ENCODE measurements around the gene PAFAH1B1.

PAFAH1B1 gene

GRCh38 chr17:2560658-2561057 lies 32.8 kb upstream of the PAFAH1B1 start:
- in situ Hi-C loops (cut with MboI; ENCODE audit: low sequenced_read_pairs, unreplicated experiment) = no loop called here
- no peak for DNase-seq (ENCODE audit: low spot score)
- TF ChIP-seq CTCF (IDR thresholded peaks at IDR 0.05; ENCODE audit: borderline replicate concordance, control extremely low read depth, extremely low read depth, insufficient read depth, missing control alignments) = no peak

- no peak for TF ChIP-seq CTCF (IDR thresholded peaks at IDR 0.05; ENCODE audit: borderline replicate concordance, control extremely low read depth, extremely low read depth, insufficient read depth, missing control alignments)
- in situ Hi-C loops (cut with MboI; ENCODE audit: low sequenced_read_pairs, unreplicated experiment) = no loop called here
- no peak for DNase-seq (ENCODE audit: low spot score)
Observed at GRCh38 chr17:2562162-2562858, 31.1 kb upstream of the PAFAH1B1 start.

DNA sequence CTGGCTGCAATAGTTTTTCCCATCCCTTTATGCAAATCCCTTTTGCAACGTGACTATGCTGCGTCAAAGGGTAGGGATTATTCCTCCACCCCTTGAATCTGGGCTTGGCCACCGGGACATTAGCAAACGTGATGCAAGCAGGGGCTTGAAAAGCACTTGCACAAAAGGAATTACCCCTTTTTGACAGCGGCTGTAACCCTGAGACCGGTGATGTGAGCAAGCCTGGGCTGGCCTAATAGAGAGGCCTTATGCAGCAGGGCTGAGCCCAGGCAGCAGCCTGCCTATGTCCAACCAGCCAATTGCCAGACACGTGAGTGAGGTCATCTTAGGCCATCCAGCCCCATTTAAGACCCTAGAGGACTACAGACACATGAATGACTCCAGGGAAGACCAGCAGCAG lies 30.4 kb upstream of the PAFAH1B1 start:
- DNase-seq (ENCODE audit: low spot score) = no peak
- in situ Hi-C loops (cut with MboI; ENCODE audit: low sequenced_read_pairs, unreplicated experiment) = no loop called here
- no peak for TF ChIP-seq CTCF (IDR thresholded peaks at IDR 0.05; ENCODE audit: borderline replicate concordance, control extremely low read depth, extremely low read depth, insufficient read depth, missing control alignments)

- TF ChIP-seq CTCF (IDR thresholded peaks at IDR 0.05; ENCODE audit: borderline replicate concordance, control extremely low read depth, extremely low read depth, insufficient read depth, missing control alignments) = no peak
- in situ Hi-C loops (cut with MboI; ENCODE audit: low sequenced_read_pairs, unreplicated experiment) = no loop called here
- DNase-seq (ENCODE audit: low spot score) = no peak
Observed at GRCh38 chr17:2563543-2563942, 29.9 kb upstream of the PAFAH1B1 start.

- TF ChIP-seq CTCF (IDR thresholded peaks at IDR 0.05; ENCODE audit: borderline replicate concordance, control extremely low read depth, extremely low read depth, insufficient read depth, missing control alignments) = no peak
- no peak for DNase-seq (ENCODE audit: low spot score)
Observed at GRCh38 chr17:2564877-2565276, 28.6 kb upstream of the PAFAH1B1 start.

GRCh38 chr17:2566056-2566455 lies 27.4 kb upstream of the PAFAH1B1 start:
- no peak for DNase-seq (ENCODE audit: low spot score)
- no peak for TF ChIP-seq CTCF (IDR thresholded peaks at IDR 0.05; ENCODE audit: borderline replicate concordance, control extremely low read depth, extremely low read depth, insufficient read depth, missing control alignments)

More at GRCh38 chr17:2564877-2565276, 28.6 kb upstream of the PAFAH1B1 start:
- in situ Hi-C loops (cut with MboI; ENCODE audit: low sequenced_read_pairs, unreplicated experiment) = no loop called here

More at GRCh38 chr17:2566056-2566455, 27.4 kb upstream of the PAFAH1B1 start:
- in situ Hi-C loops (cut with MboI; ENCODE audit: low sequenced_read_pairs, unreplicated experiment) = no loop called here
